Activated T-helper 1 cell treated with anti-CD3 and anti-CD28 coated beads, Interleukin-12 subunit alpha, Interleukin-12 subunit beta, Interleukin-2, Interleukin-4 antibody, amounts not matched to agents 30 ng/mL and 10 ng/mL and 1 ng/mL, durations not matched to agents 14 hours and 24 hours and 36 hours (primary cell): ENCODE data around the gene FNDC5. TPM values are rescaled to one million over a fixed set of nuclear protein-coding genes. Genes with fewer than 3 reads are reported as not detected.
"Not testable (repeated sequence)": the region's sequence is repeated elsewhere in the genome, so short reads cannot be mapped to it uniquely, and the experiment has no call there.

ENCODE experiments used
- DNase-seq: peaks from one replicate; pipeline ENCODE4 v3.0.0; 2021; ENCODE audit warnings: low spot score
- H3K27ac Mint-ChIP-seq: one replicate; pipeline ENCODE4 v1.8.0; 2021; ENCODE audit warnings: mild to moderate bottlenecking, mixed read lengths
- H3K27me3 Mint-ChIP-seq: one replicate; pipeline ENCODE4 v1.8.0; 2022; ENCODE audit warnings: mild to moderate bottlenecking, moderate library complexity, mixed read lengths; ENCODE audit not compliant: insufficient read depth
- H3K36me3 Mint-ChIP-seq: one replicate; pipeline ENCODE4 v1.8.0; 2021; ENCODE audit warnings: low read depth, mixed read lengths
- H3K4me1 Mint-ChIP-seq: one replicate; pipeline ENCODE4 v1.8.0; 2021; ENCODE audit warnings: low read depth, mixed read lengths
- H3K4me3 Mint-ChIP-seq: one replicate; pipeline ENCODE4 v1.8.0; 2021; ENCODE audit warnings: mild to moderate bottlenecking, moderate library complexity, mixed read lengths
- H3K9me3 Mint-ChIP-seq: one replicate; pipeline ENCODE4 v1.8.0; 2021; ENCODE audit warnings: mixed read lengths
- intact Hi-C: fragments of 100-400 bp; cut with micrococcal nuclease; formaldehyde crosslinking; loops from one replicate; pipeline ENCODE4 v1.15.1; 2024
- total RNA-seq: library from RNA; stranded (reverse); gene quantifications from 2 replicates; pipeline ENCODE4 v1.2.3, GENCODE V29; 2022

Gene FNDC5
- total RNA-seq = not detected in 2 replicates

DNA sequence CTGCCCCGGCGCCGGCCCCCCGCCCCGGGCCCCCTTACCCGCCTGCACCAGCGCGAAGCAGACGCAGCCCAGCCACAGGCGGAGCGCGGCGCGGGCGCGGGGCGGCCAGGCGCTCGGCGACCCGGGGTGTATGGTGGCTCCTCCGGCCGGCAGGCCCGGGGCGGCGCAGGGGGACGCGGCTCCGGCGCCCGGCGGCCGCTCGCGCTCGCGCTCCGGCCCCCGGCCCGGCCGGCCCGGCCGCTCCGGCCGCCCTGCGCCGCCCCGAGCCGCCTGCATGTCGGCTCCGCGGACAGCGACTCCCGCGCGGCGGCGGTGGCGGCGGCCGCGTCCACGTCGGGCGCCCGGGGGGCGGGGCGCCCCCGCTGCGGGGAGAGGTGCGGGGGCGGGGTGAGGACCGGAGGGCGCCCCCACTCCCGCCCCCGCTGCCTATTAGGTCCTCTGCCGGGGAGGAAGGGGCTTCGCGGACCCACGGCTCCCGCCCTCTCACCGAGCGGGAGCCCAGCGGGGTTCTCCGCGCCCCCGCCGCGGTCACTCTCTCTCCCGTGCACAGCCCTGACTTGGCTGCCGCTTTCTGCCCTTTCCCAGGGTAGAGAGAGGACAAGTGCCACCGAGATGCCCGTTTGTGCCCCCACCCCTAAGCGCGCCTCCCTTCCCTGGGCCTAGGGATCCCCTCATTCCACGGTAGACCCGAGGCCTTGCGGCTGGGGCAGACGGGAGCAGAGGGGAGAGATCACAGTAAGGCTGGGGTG, at the start of gene FNDC5:
Gene FNDC5, minus strand, starts transcription at position 298 of the 749 bp plus-strand sequence.
- no peaks in the 10 kb centered on the region for H3K9me3 Mint-ChIP-seq
- H3K27ac Mint-ChIP-seq = no peak within 1 kb of the TSS
- peak within 1 kb of the TSS; percentile 56 for H3K4me3 Mint-ChIP-seq
- peaks cover 48% of the 10 kb centered on the region for H3K27me3 Mint-ChIP-seq
- H3K4me1 Mint-ChIP-seq = peaks cover 6% of the 10 kb centered on the region
- no peak for DNase-seq
- intact Hi-C loops = loop anchor here (5.0 kb wide), 1 partner anchor 53 kb away; the partner anchor contains the start of genes S100PBP and YARS1
- H3K36me3 Mint-ChIP-seq = peaks cover 11% of the 10 kb centered on the region

DNA sequence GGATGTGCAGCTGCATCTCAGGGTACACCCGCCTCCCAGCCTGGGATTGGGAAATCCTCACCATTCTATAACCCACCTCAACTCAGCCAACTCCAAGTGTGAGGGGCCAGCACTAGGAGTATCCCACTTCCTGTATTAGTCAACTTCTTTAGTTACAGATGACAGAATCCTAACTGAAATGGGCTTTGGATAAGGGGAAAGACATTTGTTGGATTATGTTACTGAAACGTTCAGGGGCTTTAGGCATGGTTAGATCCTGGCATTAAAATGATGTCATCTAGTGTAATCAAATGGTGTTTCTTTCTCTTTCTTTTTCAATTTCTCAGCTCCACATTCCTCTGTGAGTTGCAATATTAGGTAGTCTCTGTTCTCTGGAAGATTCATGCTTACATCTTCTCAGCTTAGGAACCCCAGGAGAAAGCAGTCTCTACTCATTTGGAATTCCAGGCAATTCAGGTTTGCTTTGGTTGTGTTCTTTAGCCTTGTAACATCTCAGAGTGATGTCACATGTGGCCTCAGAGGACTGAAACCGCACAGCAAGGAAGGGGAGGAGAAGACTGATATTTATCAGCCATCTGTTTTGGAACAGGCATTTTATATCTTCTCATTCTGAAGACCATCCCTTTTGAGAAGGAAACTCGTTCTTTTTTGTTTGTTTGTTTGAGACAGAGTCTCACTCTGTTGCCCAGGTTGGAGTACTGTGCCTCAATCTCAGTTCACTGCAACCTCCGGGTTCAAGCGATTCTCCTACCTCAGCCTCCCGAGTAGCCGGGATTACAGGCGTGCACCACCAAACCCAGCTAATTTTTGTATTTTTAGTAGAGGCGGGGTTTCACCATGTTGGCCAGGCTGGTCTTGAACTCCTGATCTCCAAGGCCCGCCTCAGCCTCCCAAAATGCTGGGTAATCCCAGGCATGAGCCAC, 49.4 kb upstream of the FNDC5 start:
- H3K4me1 Mint-ChIP-seq = peaks cover 24% of the 10 kb centered on the region
- H3K27ac Mint-ChIP-seq = no peak overlapping the region

DNA sequence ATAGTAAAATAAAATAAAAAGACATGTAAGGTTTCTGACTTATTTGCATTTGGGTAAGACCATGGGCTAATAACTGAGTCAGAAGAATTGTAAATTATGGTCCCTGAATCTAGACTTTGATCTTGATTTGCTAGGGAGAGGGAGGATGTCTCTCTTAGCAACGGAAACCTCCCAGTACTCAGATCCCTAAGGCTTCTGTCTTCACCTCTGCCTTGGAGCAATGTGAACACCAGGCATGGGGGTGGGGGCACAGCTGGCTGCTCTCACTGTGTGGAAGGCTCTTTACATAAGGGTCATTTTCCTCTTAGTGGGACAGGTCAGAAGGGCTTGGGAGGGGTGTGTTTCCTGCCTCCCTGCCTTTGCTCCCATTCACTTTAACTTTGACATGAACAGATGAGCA, 47.5 kb upstream of the FNDC5 start:
- Mint-ChIP-seq H3K27ac (no peak overlapping the region), H3K9me3 (no peaks in the 10 kb centered on the region), H3K4me3 (no peak overlapping the region), H3K27me3 (peaks cover 27% of the 10 kb centered on the region), H3K36me3 (no peaks in the 10 kb centered on the region), H3K4me1 (peaks cover 22% of the 10 kb centered on the region)
- intact Hi-C loops = no loop called here
- DNase-seq = no peak

More for the DNA sequence above, 49.4 kb upstream of the FNDC5 start:
- Mint-ChIP-seq H3K36me3 (no peaks in the 10 kb centered on the region), H3K9me3 (no peaks in the 10 kb centered on the region), H3K27me3 (peaks cover 33% of the 10 kb centered on the region), H3K4me3 (no peak overlapping the region)
- DNase-seq = no peak
- intact Hi-C loops = no loop called here

DNA sequence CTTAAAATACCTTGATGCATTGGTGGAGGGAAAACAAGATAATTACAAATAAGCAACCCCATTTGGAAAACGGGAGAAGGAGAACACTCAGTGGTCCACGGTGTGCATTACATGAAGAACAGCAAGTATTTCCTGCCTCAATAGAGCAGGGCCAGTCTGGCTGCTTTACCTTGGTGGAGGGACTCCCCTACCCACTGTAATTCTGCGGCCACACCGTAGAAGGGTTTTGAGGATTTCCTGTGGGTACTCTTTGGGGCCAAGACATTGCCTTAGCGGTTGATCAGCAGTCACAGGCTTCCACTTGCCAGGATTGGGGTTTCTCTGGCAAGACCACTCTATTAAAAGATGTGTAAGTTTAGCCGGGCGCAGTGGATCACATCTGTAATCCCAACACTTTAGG, 46.8 kb upstream of the FNDC5 start:
- Mint-ChIP-seq H3K4me1 (peaks cover 22% of the 10 kb centered on the region), H3K36me3 (no peaks in the 10 kb centered on the region), H3K4me3 (no peak overlapping the region), H3K27me3 (peaks cover 25% of the 10 kb centered on the region), H3K27ac (no peak overlapping the region), H3K9me3 (no peaks in the 10 kb centered on the region)
- intact Hi-C loops = no loop called here
- peak; percentile 38 for DNase-seq

DNA sequence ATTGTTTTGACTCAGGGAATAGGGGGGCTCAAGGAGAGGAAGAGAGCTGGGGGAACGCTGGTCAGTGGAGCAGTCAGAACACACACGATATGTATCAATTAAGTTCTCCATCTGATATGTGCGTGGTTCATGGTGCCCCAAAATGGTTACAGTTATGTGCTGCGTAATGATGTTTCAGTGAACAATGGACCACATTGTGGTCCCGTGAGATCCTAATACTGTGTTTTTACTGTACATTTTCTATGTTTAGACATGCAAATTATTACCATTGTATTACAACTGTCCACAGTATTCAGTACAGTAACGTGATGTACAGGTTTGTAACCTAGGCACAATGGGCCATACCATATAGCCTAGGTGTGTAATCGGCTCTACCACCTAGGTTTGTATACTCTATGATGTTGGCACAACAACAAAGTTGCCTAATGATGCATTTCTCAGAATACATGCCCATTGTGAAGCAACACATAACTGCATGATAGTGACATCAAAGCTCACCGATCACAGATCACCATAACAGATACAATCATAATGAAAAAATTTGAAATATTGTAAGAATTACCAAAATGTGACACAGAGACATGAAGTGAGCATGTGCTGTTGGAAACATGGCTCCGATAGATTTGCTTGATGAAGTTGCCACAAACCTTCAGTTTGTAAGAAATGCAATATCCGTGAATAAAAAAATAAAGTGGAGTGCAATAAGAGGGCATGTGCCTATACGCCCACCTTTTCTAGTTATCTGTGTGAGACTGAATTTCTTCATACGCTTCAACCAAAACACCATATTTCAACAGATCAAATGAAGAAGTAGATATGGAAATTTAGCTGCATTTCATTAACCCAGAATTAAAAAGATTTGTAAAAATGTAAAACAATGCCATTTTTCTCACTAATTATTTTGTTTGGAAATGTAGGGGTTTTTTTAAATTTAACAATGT, 45.3 kb upstream of the FNDC5 start:
- no peak for DNase-seq
- Mint-ChIP-seq H3K36me3 (no peaks in the 10 kb centered on the region), H3K4me1 (peaks cover 22% of the 10 kb centered on the region), H3K9me3 (no peaks in the 10 kb centered on the region), H3K27ac (no peak overlapping the region), H3K27me3 (peaks cover 20% of the 10 kb centered on the region), H3K4me3 (no peak overlapping the region)
- intact Hi-C loops = no loop called here

DNA sequence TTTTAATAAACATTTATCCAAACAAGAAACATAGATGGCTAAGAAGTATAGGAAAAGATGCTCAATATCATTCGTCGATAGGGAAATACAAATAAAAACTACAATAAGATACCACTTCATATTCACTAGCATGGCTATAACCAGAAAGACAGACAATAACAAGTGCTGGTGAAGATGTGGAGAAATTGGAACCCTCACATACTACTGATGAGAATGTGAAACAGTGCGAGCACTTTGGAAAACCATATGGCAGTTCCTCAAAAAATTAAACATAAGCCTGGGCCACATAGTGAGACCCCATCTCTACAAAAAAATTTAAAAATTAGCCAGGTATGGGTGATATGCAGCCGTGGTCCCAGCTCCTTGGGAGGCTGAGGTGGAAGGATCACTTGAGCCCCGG, 39.6 kb upstream of the FNDC5 start:
- no peak overlapping the region for H3K27ac Mint-ChIP-seq
- H3K4me3 Mint-ChIP-seq = no peak overlapping the region
- DNase-seq = no peak
- H3K27me3 Mint-ChIP-seq = peaks cover 19% of the 10 kb centered on the region
- no peaks in the 10 kb centered on the region for H3K9me3 Mint-ChIP-seq
- intact Hi-C loops = no loop called here
- no peaks in the 10 kb centered on the region for H3K4me1 Mint-ChIP-seq
- no peaks in the 10 kb centered on the region for H3K36me3 Mint-ChIP-seq

DNA sequence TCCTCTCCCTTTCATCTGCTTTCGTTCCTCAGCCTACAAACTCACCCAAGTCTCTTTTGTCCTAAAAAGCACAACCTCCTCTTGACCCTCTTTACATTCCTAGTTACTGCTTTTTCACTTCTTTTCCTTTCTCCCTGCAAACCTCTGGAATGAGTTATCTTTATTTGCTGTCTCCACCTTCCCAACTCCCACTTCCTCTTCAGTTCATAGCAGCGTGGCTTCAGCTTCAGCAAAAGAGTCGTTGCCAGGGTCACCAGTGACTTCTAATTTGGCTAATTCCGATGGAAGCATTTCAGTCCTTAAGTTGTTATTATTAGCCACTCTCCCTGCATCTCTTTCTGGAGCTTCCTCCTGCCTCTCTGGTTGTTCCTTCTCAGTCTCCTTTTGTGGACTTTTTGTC, 36.7 kb upstream of the FNDC5 start:
- DNase-seq = no peak
- intact Hi-C loops = no loop called here
- Mint-ChIP-seq H3K27me3 (peaks cover 30% of the 10 kb centered on the region), H3K9me3 (no peaks in the 10 kb centered on the region), H3K4me1 (no peaks in the 10 kb centered on the region), H3K27ac (no peak overlapping the region), H3K36me3 (no peaks in the 10 kb centered on the region), H3K4me3 (no peak overlapping the region)

DNA sequence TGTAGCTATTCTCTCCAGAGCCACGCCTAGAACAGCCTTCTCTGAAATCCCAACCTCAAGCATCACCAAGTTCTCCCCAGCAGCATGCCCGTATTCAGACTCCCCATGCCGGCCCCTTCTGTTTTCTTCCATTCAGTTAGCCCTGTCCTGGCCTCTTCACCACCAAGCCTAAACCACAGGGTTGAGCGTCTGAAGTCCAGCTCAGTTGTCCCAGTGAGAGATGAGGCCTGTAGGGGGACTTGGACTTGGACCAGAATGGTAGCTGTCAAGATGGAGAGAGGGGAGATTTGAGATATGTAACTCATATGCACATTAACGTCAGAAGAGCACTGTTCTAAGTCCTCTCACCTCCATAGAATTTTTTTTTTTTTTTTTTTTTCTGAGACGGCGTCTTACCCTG, 35.9 kb upstream of the FNDC5 start:
- Mint-ChIP-seq H3K36me3 (no peaks in the 10 kb centered on the region), H3K27me3 (peaks cover 37% of the 10 kb centered on the region), H3K4me3 (no peak overlapping the region), H3K9me3 (no peaks in the 10 kb centered on the region), H3K4me1 (peaks cover 5% of the 10 kb centered on the region), H3K27ac (no peak overlapping the region)
- intact Hi-C loops = no loop called here
- DNase-seq = no peak

DNA sequence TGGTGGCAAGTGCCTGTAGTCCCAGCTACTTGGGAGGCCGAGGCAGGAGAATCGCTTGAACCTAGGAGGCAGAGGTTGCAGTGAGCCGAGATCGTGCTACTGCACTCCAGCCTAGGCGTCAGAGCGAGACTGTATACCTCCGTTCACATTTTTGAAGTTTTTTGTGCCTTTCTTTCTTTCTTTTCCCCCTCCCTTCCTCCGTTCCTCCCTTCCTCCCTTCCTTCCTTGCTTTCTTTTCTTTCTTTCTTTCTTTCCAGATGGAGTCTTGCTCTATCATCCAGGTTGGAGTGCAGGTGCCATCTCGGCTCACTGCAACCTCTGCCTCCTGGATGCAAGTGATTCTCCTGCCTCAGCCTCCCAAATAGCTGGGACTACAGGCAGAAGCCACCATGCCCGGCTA, 34.9 kb upstream of the FNDC5 start:
- H3K27ac Mint-ChIP-seq, H3K4me1 Mint-ChIP-seq, H3K36me3 Mint-ChIP-seq, H3K9me3 Mint-ChIP-seq, H3K4me3 Mint-ChIP-seq, intact Hi-C loops, DNase-seq: not testable (repeated sequence)
- H3K27me3 Mint-ChIP-seq = peaks cover 42% of the 10 kb centered on the region

DNA sequence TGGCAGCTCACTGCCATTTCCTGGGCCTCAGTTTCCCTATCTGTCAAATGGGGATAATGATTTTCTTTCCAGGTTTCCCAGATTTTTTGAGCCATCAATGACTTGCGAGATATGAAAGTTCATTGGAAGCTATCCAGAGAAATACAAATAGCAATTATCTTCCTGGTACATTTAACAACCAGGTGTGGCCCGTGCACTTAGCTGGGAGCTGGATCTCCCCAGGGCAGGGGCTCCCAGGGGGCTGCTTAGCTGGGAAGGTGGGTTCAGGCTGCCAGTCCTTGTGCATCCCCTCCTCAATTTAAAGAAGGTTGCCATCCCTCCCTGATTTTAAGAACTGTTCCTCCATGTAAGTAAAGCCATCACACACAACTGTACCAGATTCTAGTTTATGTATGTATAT, 34.1 kb upstream of the FNDC5 start:
- DNase-seq = no peak
- peaks cover 5% of the 10 kb centered on the region for H3K4me1 Mint-ChIP-seq
- H3K27me3 Mint-ChIP-seq = peaks cover 42% of the 10 kb centered on the region
- H3K27ac Mint-ChIP-seq = no peak overlapping the region
- no peaks in the 10 kb centered on the region for H3K36me3 Mint-ChIP-seq
- H3K4me3 Mint-ChIP-seq = no peak overlapping the region
- H3K9me3 Mint-ChIP-seq = no peaks in the 10 kb centered on the region
- intact Hi-C loops = no loop called here

DNA sequence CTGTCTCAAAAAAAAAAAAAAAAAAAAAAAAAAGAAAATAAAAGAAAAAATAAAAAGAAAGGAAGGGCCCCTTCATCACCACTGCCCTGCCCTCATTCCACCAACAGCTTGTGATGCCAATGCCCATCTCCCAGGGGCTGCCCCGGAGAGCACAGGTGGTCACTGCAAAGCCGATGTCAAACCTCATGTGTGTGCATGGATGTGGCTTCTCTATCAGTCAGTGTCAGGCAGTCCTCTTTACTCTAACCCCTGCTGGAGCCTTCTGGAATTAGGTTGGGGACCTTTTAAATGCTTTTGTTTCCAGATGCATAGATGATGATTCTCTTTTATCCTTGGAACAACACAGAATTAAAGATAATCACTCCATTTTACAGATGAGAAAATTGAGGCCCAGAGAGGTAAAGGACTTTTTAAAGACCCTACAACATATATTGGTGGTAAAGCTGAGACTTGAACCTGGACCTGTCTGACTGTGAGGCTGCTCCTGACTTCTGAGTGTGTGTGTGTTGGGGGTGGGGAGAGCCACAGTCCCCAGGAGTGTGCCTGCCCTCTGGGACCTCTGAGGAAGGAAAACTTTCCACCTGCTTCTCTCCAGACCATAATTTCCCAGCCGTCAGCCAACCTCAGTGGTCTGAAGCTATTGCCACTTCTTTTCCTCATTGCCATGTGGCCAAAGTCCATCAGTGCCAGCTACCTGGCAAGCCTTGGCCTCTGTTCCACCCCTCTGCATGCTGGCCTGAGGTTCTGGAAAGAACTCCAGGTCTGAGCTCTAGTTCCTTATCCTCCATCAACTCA, 33.5 kb upstream of the FNDC5 start:
- DNase-seq = no peak
- no peak overlapping the region for H3K4me3 Mint-ChIP-seq
- peaks cover 5% of the 10 kb centered on the region for H3K4me1 Mint-ChIP-seq
- H3K36me3 Mint-ChIP-seq = no peaks in the 10 kb centered on the region
- peaks cover 38% of the 10 kb centered on the region for H3K27me3 Mint-ChIP-seq
- intact Hi-C loops = no loop called here
- H3K9me3 Mint-ChIP-seq = no peaks in the 10 kb centered on the region
- H3K27ac Mint-ChIP-seq = no peak overlapping the region

DNA sequence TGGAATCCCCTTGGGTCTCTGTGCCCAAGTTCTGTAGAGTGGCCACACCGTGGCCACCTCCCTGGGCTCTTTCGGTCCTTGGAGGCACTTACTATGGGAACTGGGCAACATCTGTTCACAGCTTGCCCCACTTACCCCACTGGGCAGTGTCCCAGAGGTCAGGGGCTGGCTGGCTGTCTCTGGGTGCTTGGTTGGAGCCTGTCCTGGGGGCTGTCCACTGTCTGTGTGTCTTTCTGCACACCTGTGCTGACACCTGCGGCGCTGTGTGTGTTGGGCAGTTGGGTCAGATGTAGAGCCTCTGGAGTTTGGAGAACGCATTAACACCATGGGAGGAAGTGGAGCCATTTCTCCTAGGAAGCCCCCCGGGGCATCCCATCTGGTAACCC, 31.8 kb upstream of the FNDC5 start:
- DNase-seq = no peak
- intact Hi-C loops = no loop called here

More for the DNA sequence above, 31.8 kb upstream of the FNDC5 start:
- Mint-ChIP-seq H3K4me3 (peak overlapping the region; percentile 78), H3K27me3 (peaks cover 49% of the 10 kb centered on the region), H3K27ac (no peak overlapping the region), H3K9me3 (no peaks in the 10 kb centered on the region), H3K36me3 (no peaks in the 10 kb centered on the region), H3K4me1 (peaks cover 5% of the 10 kb centered on the region)
